Loucy (cell line): ENCODE data around the gene IGF2.

Experiments used
- CTCF ChIP-seq: fragments of 200-600 bp; sonication (generic); conservative IDR thresholded peaks from 2 replicates; pipeline ENCODE4 v1.5.1; 2014; ENCODE audit warnings: mild to moderate bottlenecking, antibody characterized with exemption, low read length
- EZH2phosphoT487 ChIP-seq: fragments of 200-600 bp; IDR thresholded peaks from 2 replicates; pipeline ENCODE4 v1.6.1; 2018; ENCODE audit warnings: antibody characterized with exemption, mild to moderate bottlenecking, moderate library complexity, borderline replicate concordance

GRCh38 chr11:2093575-2094353 lies 45.4 kb downstream of the IGF2 start:
- no peak for TF ChIP-seq CTCF
- no peak for TF ChIP-seq EZH2phosphoT487
